Transverse colon (tissue), 4 donors: ENCODE results near the gene TEAD4. TPM values are rescaled to one million over a fixed set of nuclear protein-coding genes. Genes with fewer than 3 reads are reported as not detected.

Experiments used
- DNase-seq: peaks from one replicate; pipeline ENCODE4 v3.0.0-alpha.2; 2019
- H3K27ac ChIP-seq, 4 donors: fragments of 200-600 bp; sonication (generic); 2 replicates each; pipeline ENCODE4 v1.5.1; 2016 to 2018; ENCODE audit warnings: inconsistent platforms in 4 of 4
- H3K27me3 ChIP-seq: fragments of 200-600 bp; sonication (generic); 2 replicates; pipeline ENCODE4 v1.5.1; 2017; ENCODE audit warnings: inconsistent platforms
- H3K36me3 ChIP-seq, 4 donors: fragments of 200-600 bp; sonication (generic); 2 replicates each; pipeline ENCODE4 v1.5.1; 2017 to 2019; ENCODE audit warnings: inconsistent platforms in 4 of 4
- H3K4me1 ChIP-seq, 4 donors: fragments of 200-600 bp; sonication (generic); 2 replicates each; pipeline ENCODE4 v1.5.1; 2017 to 2020; ENCODE audit warnings: inconsistent platforms in 4 of 4
- H3K4me3 ChIP-seq, 4 donors: fragments of 200-600 bp; sonication (generic); 1 replicate in 1 of 4; 2 replicates in 3 of 4; pipeline versions ENCODE4 v1.5.1 to v1.6.1; 2017 to 2019; ENCODE audit warnings: inconsistent platforms in 4 of 4
- H3K9me3 ChIP-seq, 2 donors: fragments of 200-600 bp; sonication (generic); 2 replicates each; pipeline ENCODE4 v1.5.1; 2017 to 2019; ENCODE audit warnings: inconsistent platforms in 2 of 2
- CTCF ChIP-seq, 5 experiments: fragments of 200-600 bp in 3 of 5; fragments of 450-650 bp in 2 of 5; sonication (generic) in 3 of 5; IDR thresholded peaks; 1 replicate in 2 of 5; 2 replicates in 3 of 5; pipeline ENCODE4 v1.5.1; 2016 to 2017; ENCODE audit warnings: antibody characterized with exemption in 5 of 5, inconsistent platforms in 3 of 5, mild to moderate bottlenecking in 2 of 5, moderate library complexity in 1 of 5
- EP300 ChIP-seq: sonication (generic); formaldehyde crosslinking; IDR thresholded peaks from one replicate; pipeline ENCODE4 v1.6.1; 2017; ENCODE audit warnings: antibody characterized with exemption, low read depth
- POLR2A ChIP-seq: fragments of 450-650 bp; IDR thresholded peaks from one replicate; pipeline ENCODE4 v1.6.1; 2016; ENCODE audit warnings: antibody characterized with exemption, mild to moderate bottlenecking, moderate library complexity
- POLR2AphosphoS5 ChIP-seq, 3 donors: sonication (generic); formaldehyde crosslinking; IDR thresholded peaks; one replicate each; pipeline ENCODE4 v1.6.1; 2016; ENCODE audit warnings: antibody characterized with exemption in 3 of 3
- WGBS, 2 donors: methylation state at CpG; one replicate each; pipeline ENCODE4 v1.1.5; 2018; ENCODE audit warnings: low coverage in 1 of 2; 5-methylcytosine and 5-hydroxymethylcytosine counted together
- in situ Hi-C, 4 donors: fragments of 200-750 bp; cut with MboI; loops; one replicate each; pipeline versions ENCODE4 v1.15.0 to v1.15.1; 2017; ENCODE audit warnings: low sequenced_read_pairs in 3 of 4, low pct_ligation_motif_present in 1 of 4, low pct_unique_long_range_greater_than_20kb in 1 of 4
- intact Hi-C: fragments of 100-400 bp; cut with DNase I; formaldehyde crosslinking; loops from one replicate; pipeline ENCODE4 v1.15.1; 2023; ENCODE audit warnings: low total_unique reads
- total RNA-seq, 4 donors: library from RNA; depleted of rRNA; stranded (reverse); fragments of >200 nt; gene quantifications; one replicate each; pipeline ENCODE4 v1.1.0, GENCODE V29; 2016

Gene TEAD4
- total RNA-seq, 4 donors from 2014 or later: 4.2 to 29.7 (median 6.3) TPM

- Histone ChIP-seq H3K36me3 (no peaks in the 10 kb centered on the region), H3K4me1 (peaks cover 0 to 26% (median 12%) of the 10 kb centered on the region in 4 donors), H3K27ac (no peak overlapping the region), H3K27me3 (no peaks in the 10 kb centered on the region), H3K9me3 (no peaks in the 10 kb centered on the region), H3K4me3 (no peak overlapping the region)
- DNase-seq: no peak
- in situ Hi-C loops (no loop called here), intact Hi-C loops (no loop called here)
- TF ChIP-seq EP300: no peak
- no peak for TF ChIP-seq POLR2AphosphoS5 (IDR thresholded peaks at IDR 0.05)
- no peak for TF ChIP-seq CTCF (IDR thresholded peaks at IDR 0.05)
- no peak for TF ChIP-seq POLR2A
- 59 to 60% methylated on average over 1 of the region's 1 CpG for WGBS, 2 donors
Measured at GRCh38 chr12:2955888-2956287, 3.3 kb upstream of the TEAD4 start.

- 47 to 67% methylated on average over 4 to 11 of the region's 11 CpGs for WGBS, 2 donors
- Histone ChIP-seq H3K4me3 (peak overlapping the region in 3 of 4 donors; percentile 53 to 85 (median 57)), H3K36me3 (no peaks in the 10 kb centered on the region), H3K27ac (peak overlapping the region; percentile 85 to 90 (median 88)), H3K9me3 (no peaks in the 10 kb centered on the region), H3K4me1 (peaks cover 0 to 36% (median 12%) of the 10 kb centered on the region in 4 donors), H3K27me3 (no peaks in the 10 kb centered on the region)
- TF ChIP-seq EP300 (no peak), POLR2A (no peak), CTCF (IDR thresholded peaks at IDR 0.05) (peak in 3 of 5 experiments; percentile 9 to 30 (median 30))
- no peak for DNase-seq
- intact Hi-C loops (no loop called here), in situ Hi-C loops (no loop called here)
Measured at GRCh38 chr12:2957816-2958431, 1.3 kb upstream of the TEAD4 start.

- WGBS, 2 donors: 0 to 4% methylated on average over 2 to 21 of the region's 48 CpGs
- H3K4me3 ChIP-seq: peak overlapping the region; percentile 53 to 85 (median 57)
- H3K4me1 ChIP-seq: peaks cover 0 to 36% (median 12%) of the 10 kb centered on the region in 4 donors
- TF ChIP-seq POLR2AphosphoS5 (IDR thresholded peaks at IDR 0.05): peak in 1 of 3 donors; percentile 25
- TF ChIP-seq CTCF (IDR thresholded peaks at IDR 0.05): no peak
- no peak for TF ChIP-seq EP300
- TF ChIP-seq POLR2A: peak; percentile 53
- DNase-seq: peak; percentile 73
- in situ Hi-C loops (no loop called here), intact Hi-C loops (no loop called here)
- no peaks in the 10 kb centered on the region for H3K27me3 ChIP-seq
- no peaks in the 10 kb centered on the region for H3K36me3 ChIP-seq
- no peaks in the 10 kb centered on the region for H3K9me3 ChIP-seq
- H3K27ac ChIP-seq: peak overlapping the region; percentile 85 to 90 (median 88)
Measured at GRCh38 chr12:2958432-2959191, 585 bp upstream of the TEAD4 start.

GRCh38 chr12:2959505-2960389 lies 550 bp downstream of the TEAD4 start:
- DNase-seq: peak; percentile 43
- intact Hi-C loops (no loop called here), in situ Hi-C loops (no loop called here)
- Histone ChIP-seq H3K9me3 (no peaks in the 10 kb centered on the region), H3K4me3 (peak overlapping the region; percentile 53 to 85 (median 57)), H3K36me3 (no peaks in the 10 kb centered on the region), H3K27ac (peak overlapping the region; percentile 85 to 90 (median 88)), H3K4me1 (peaks cover 0 to 36% (median 12%) of the 10 kb centered on the region in 4 donors), H3K27me3 (no peaks in the 10 kb centered on the region)
- 4 to 80% methylated on average over 1 to 68 of the region's 104 CpGs for WGBS, 2 donors
- no peak for TF ChIP-seq EP300
- peak; percentile 3 to 20 (median 8) for TF ChIP-seq POLR2AphosphoS5 (IDR thresholded peaks at IDR 0.05)
